Testis (tissue), 3 donors: ENCODE results near the gene SURF2. TPM values are rescaled to one million over a fixed set of nuclear protein-coding genes. Genes with fewer than 3 reads are reported as not detected.
"Not testable (repeated sequence)": the region's sequence is repeated elsewhere in the genome, so short reads cannot be mapped to it uniquely, and the experiment has no call there.

Experiments used
- DNase-seq: peaks from one replicate; pipeline ENCODE4 v3.0.0-alpha.2; 2019
- H3K27ac ChIP-seq, 2 donors: fragments of 200-600 bp; sonication (generic); one replicate each; pipeline ENCODE4 v1.5.1; 2019
- H3K27me3 ChIP-seq: fragments of 200-600 bp; sonication (generic); one replicate; pipeline ENCODE4 v1.5.1; 2019
- H3K36me3 ChIP-seq: fragments of 200-600 bp; sonication (generic); one replicate; pipeline ENCODE4 v1.5.1; 2017; ENCODE audit warnings: low read depth; ENCODE audit errors: missing control alignments
- H3K4me1 ChIP-seq: fragments of 200-600 bp; sonication (generic); one replicate; pipeline ENCODE4 v1.5.1; 2019
- H3K4me3 ChIP-seq, 2 donors: fragments of 200-600 bp; sonication (generic); one replicate each; pipeline ENCODE4 v1.5.1; 2017 to 2019
- H3K9me3 ChIP-seq: fragments of 200-600 bp; sonication (generic); one replicate; pipeline ENCODE4 v1.5.1; 2017
- CTCF ChIP-seq, 3 experiments: fragments of 450-650 bp in 2 of 3; fragments of 200-600 bp in 1 of 3; sonication (generic) in 1 of 3; IDR thresholded peaks; one replicate each; pipeline ENCODE4 v1.5.1; 2016 to 2019; ENCODE audit warnings: antibody characterized with exemption in 3 of 3, mild to moderate bottlenecking in 2 of 3, moderate library complexity in 1 of 3
- POLR2A ChIP-seq: fragments of 450-650 bp; IDR thresholded peaks from one replicate; pipeline ENCODE4 v1.6.1; 2017; ENCODE audit warnings: antibody characterized with exemption, mild to moderate bottlenecking, moderate library complexity
- WGBS, 2 donors: methylation state at CpG; one replicate each; pipeline ENCODE4 v1.1.5; 2018; 5-methylcytosine and 5-hydroxymethylcytosine counted together
- intact Hi-C: fragments of 100-400 bp; cut with DNase I; formaldehyde crosslinking; loops from one replicate; pipeline ENCODE4 v1.15.1; 2023; ENCODE audit warnings: low total_unique reads
- polyA plus RNA-seq: library from polyadenylated mRNA; stranded (reverse); fragments of 350-450 nt; fragmentation: Illumina TruSeq; extraction: RNeasy Lipid Tissue Mini Kit (QIAGEN cat#74804); gene quantifications from one replicate; pipeline ENCODE4 v1.2.3, GENCODE V29; 2014; ENCODE audit warnings: low read depth, low replicate concordance; ENCODE audit not compliant: insufficient read depth
- total RNA-seq, 2 donors: library from RNA; depleted of rRNA; stranded (reverse); fragments of >200 nt; gene quantifications; one replicate each; pipeline ENCODE4 v1.2.3, GENCODE V29; 2016

Gene SURF2
- total and polyA plus RNA-seq, 3 donors from 2014 or later = 103 to 160 (median 121) TPM

DNA sequence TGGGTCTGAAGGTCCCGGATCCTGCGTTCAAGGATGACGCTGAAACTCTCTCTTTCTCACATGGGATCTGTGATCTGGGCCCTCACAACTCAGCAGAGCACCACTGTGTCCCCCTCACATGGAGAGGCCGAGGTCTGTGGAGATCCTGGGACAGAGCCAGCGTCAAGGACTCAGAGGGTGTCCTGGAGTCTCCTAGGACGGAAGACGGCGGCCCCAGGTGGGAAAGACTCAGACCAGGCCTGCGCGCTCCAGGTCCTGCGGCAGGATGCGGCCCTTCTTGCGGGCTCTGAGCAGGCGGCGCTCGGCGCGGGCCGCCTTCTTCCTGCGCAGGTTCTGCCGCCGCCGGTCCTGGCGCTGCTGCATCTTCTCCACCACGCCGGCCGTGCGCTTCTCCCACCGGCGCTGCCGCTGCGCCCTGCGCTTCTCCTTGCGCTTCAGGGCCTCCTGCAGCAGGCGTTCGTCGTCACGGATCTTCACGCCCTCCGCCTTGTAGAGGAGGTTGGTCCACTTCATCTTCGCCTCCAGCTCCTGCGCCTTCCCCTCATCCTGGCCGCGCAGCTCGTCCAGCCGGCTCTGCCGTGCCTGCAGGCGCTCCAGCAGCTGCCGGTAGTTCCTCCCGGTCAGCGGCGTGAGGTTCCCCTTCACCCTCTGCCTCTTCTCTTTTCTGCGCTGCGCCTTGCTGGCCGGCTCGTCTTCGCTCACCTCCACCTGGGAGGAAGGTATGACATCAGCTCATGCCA lies 24.5 kb upstream of the SURF2 start:
- no peaks in the 10 kb centered on the region for H3K27me3 ChIP-seq
- no peaks in the 10 kb centered on the region for H3K9me3 ChIP-seq
- H3K4me1 ChIP-seq = peaks cover 13% of the 10 kb centered on the region
- WGBS, 2 donors = 77 to 83% methylated on average over 36 to 57 of the region's 57 CpGs
- DNase-seq = no peak
- H3K27ac ChIP-seq = no peak overlapping the region
- no peak overlapping the region for H3K4me3 ChIP-seq
- intact Hi-C loops = no loop called here
- no peak for TF ChIP-seq CTCF (IDR thresholded peaks at IDR 0.05)
- no peaks in the 10 kb centered on the region for H3K36me3 ChIP-seq

GRCh38 chr9:133332381-133332730 lies 24.0 kb upstream of the SURF2 start:
- intact Hi-C loops = no loop called here
- 76 to 82% methylated on average over 16 to 20 of the region's 20 CpGs for WGBS, 2 donors
- no peak for DNase-seq
- no peak overlapping the region for H3K4me3 ChIP-seq
- no peak for TF ChIP-seq CTCF (IDR thresholded peaks at IDR 0.05)
- no peak for TF ChIP-seq POLR2A
- H3K4me1 ChIP-seq = peaks cover 13% of the 10 kb centered on the region
- no peaks in the 10 kb centered on the region for H3K36me3 ChIP-seq
- H3K27me3 ChIP-seq = no peaks in the 10 kb centered on the region
- no peak overlapping the region for H3K27ac ChIP-seq
- no peaks in the 10 kb centered on the region for H3K9me3 ChIP-seq

DNA sequence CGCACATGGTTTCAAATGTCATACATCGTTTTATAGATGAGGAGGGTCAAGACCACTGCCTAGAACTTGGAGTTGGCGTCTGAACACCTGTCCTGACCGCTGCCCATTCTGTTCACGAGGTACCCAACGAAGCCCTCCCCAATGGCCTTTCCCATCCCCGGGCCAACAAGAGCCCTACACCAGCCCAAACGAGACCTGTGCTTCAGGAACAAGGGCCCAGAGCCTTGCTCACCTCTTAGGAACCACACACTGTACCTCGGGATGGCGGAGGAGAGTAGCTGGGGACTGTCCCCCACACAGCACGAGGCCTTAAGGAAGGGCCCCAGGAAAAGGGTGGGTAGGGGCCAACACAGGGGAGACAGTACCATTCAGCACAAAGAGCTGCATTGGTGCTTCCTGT lies 23.3 kb upstream of the SURF2 start:
- WGBS, 2 donors = 89 to 90% methylated on average over 10 to 11 of the region's 11 CpGs
- no peaks in the 10 kb centered on the region for H3K36me3 ChIP-seq
- peaks cover 13% of the 10 kb centered on the region for H3K4me1 ChIP-seq
- no peak overlapping the region for H3K4me3 ChIP-seq
- DNase-seq = no peak
- intact Hi-C loops = no loop called here
- H3K27ac ChIP-seq = no peak overlapping the region
- H3K9me3 ChIP-seq = no peaks in the 10 kb centered on the region
- TF ChIP-seq POLR2A (no peak), CTCF (IDR thresholded peaks at IDR 0.05) (no peak)
- no peaks in the 10 kb centered on the region for H3K27me3 ChIP-seq

GRCh38 chr9:133333566-133333965 lies 22.8 kb upstream of the SURF2 start:
- no peak for DNase-seq
- Histone ChIP-seq H3K27ac (no peak overlapping the region), H3K9me3 (no peaks in the 10 kb centered on the region), H3K27me3 (no peaks in the 10 kb centered on the region), H3K4me1 (peaks cover 13% of the 10 kb centered on the region), H3K36me3 (no peaks in the 10 kb centered on the region), H3K4me3 (no peak overlapping the region)
- WGBS, 2 donors = 90% methylated on average over 8 to 10 of the region's 10 CpGs
- intact Hi-C loops = no loop called here
- no peak for TF ChIP-seq CTCF (IDR thresholded peaks at IDR 0.05)
- TF ChIP-seq POLR2A = no peak

GRCh38 chr9:133334161-133334560 lies 22.2 kb upstream of the SURF2 start:
- no peak overlapping the region for H3K27ac ChIP-seq
- no peaks in the 10 kb centered on the region for H3K36me3 ChIP-seq
- DNase-seq = no peak
- H3K27me3 ChIP-seq = no peaks in the 10 kb centered on the region
- no peak overlapping the region for H3K4me3 ChIP-seq
- TF ChIP-seq POLR2A = no peak
- TF ChIP-seq CTCF (IDR thresholded peaks at IDR 0.05) = no peak
- intact Hi-C loops = no loop called here
- 79 to 85% methylated on average over 5 to 6 of the region's 6 CpGs for WGBS, 2 donors
- H3K9me3 ChIP-seq = no peaks in the 10 kb centered on the region
- H3K4me1 ChIP-seq = peaks cover 13% of the 10 kb centered on the region

- intact Hi-C loops, H3K4me3 ChIP-seq, H3K27ac ChIP-seq, DNase-seq, H3K9me3 ChIP-seq, H3K27me3 ChIP-seq, H3K36me3 ChIP-seq: not testable (repeated sequence)
- 63 to 82% methylated on average over 11 of the region's 11 CpGs for WGBS, 2 donors
- H3K4me1 ChIP-seq = peaks cover 13% of the 10 kb centered on the region
Measured at GRCh38 chr9:133334888-133335287, 21.5 kb upstream of the SURF2 start.
